K562 (cell line): Measurements from ENCODE around the gene PTRH2. TPM values are rescaled to one million over a fixed set of nuclear protein-coding genes. Genes with fewer than 3 reads are reported as not detected.

ENCODE experiments used
- DACH1 ChIP-seq: fragments of 450-650 bp; IDR thresholded peaks from 2 replicates; pipeline ENCODE4 v1.6.1; 2018; ENCODE audit not compliant: partially characterized antibody
- DMBX1 ChIP-seq: fragments of 250-450 bp; sonication (Bioruptor Pico); IDR thresholded peaks from 2 replicates; pipeline ENCODE4 v1.8.0; 2022; ENCODE audit warnings: inconsistent platforms, mild to moderate bottlenecking, moderate library complexity, borderline replicate concordance
- DPF2 ChIP-seq: fragments of 450-650 bp; IDR thresholded peaks from 2 replicates; pipeline ENCODE4 v1.6.1; 2016
- ETV5 ChIP-seq: sonication (generic); formaldehyde crosslinking; IDR thresholded peaks from 2 replicates; pipeline ENCODE4 v1.4.0; 2020; ENCODE audit warnings: low read depth, mild to moderate bottlenecking, missing genetic modification reagents
- GATA2 ChIP-seq: sonication (generic); formaldehyde crosslinking; IDR thresholded peaks from 2 replicates; pipeline ENCODE4 v1.4.0; 2020; ENCODE audit warnings: mild to moderate bottlenecking, missing genetic modification reagents
- HNRNPUL1 ChIP-seq: fragments of 200-400 bp; formaldehyde crosslinking; IDR thresholded peaks from 2 replicates; pipeline ENCODE4 v1.6.1; 2017; ENCODE audit warnings: low read length
- IFI16 ChIP-seq: fragments of 250-450 bp; sonication (Bioruptor Pico); IDR thresholded peaks from 2 replicates; pipeline ENCODE4 v2.1.2; 2022; ENCODE audit warnings: mild to moderate bottlenecking, inconsistent platforms
- ILK ChIP-seq: fragments of 450-650 bp; IDR thresholded peaks from 2 replicates; pipeline ENCODE4 v1.6.1; 2016; ENCODE audit warnings: missing genetic modification characterization, low read depth, mild to moderate bottlenecking, missing compliant biosample characterization, moderate library complexity, borderline replicate concordance
- LARP7 ChIP-seq: fragments of 450-650 bp; IDR thresholded peaks from 2 replicates; pipeline ENCODE4 v1.6.1; 2016
- MED1 ChIP-seq: sonication (generic); formaldehyde crosslinking; IDR thresholded peaks from 2 replicates; pipeline ENCODE4 v1.8.1; 2023; ENCODE audit warnings: missing genetic modification reagents, borderline replicate concordance
- MTA3 ChIP-seq: fragments of 450-650 bp; formaldehyde crosslinking; IDR thresholded peaks from 2 replicates; pipeline ENCODE4 v1.6.1; 2017; ENCODE audit warnings: mild to moderate bottlenecking, borderline replicate concordance
- NELFE ChIP-seq: IDR thresholded peaks from 2 replicates; pipeline ENCODE4 v1.6.1; 2011; ENCODE audit warnings: mild to moderate bottlenecking; ENCODE audit not compliant: insufficient read depth, insufficient read length
- NFATC3 ChIP-seq: fragments of 450-650 bp; IDR thresholded peaks from 2 replicates; pipeline ENCODE4 v1.6.1; 2017; ENCODE audit warnings: mild to moderate bottlenecking
- PCBP2 ChIP-seq: fragments of 200-400 bp; formaldehyde crosslinking; IDR thresholded peaks from 2 replicates; pipeline ENCODE4 v1.6.1; 2018; ENCODE audit warnings: low read length, low read depth, mild to moderate bottlenecking, moderate library complexity; ENCODE audit not compliant: poor library complexity, severe bottlenecking
- SIRT6 ChIP-seq: IDR thresholded peaks from one replicate; pipeline ENCODE4 v1.6.1; 2012; ENCODE audit warnings: low read depth, mild to moderate bottlenecking, control low read depth, inconsistent platforms, low read length, moderate library complexity
- TCFL5 ChIP-seq: fragments of 250-450 bp; sonication (Bioruptor Pico); conservative IDR thresholded peaks from 2 replicates; pipeline ENCODE4 v1.6.1; 2021; ENCODE audit warnings: mild to moderate bottlenecking, moderate library complexity, matching md5 sums
- TEAD1 ChIP-seq, 2 experiments: fragments of 450-650 bp in 1 of 2; sonication (generic) in 1 of 2; formaldehyde crosslinking; IDR thresholded peaks; 2 replicates each; pipeline versions ENCODE4 v1.4.0 to v1.8.0; 2020 to 2022; ENCODE audit warnings: mild to moderate bottlenecking in 2 of 2, missing genetic modification reagents in 1 of 2
- ZNF174 ChIP-seq: fragments of 250-450 bp; sonication (Bioruptor Pico); IDR thresholded peaks from 2 replicates; pipeline ENCODE4 v1.4.0; 2020; ENCODE audit warnings: mild to moderate bottlenecking
- ZNF197 ChIP-seq: fragments of 200-800 bp; sonication (Bioruptor generic); IDR thresholded peaks from 2 replicates; pipeline ENCODE4 v1.6.1; 2016; ENCODE audit warnings: low read depth, missing genetic modification characterization, missing compliant biosample characterization
- ZNF274 ChIP-seq: IDR thresholded peaks from 2 replicates; pipeline ENCODE4 v1.6.1; 2011; ENCODE audit warnings: low read depth, mild to moderate bottlenecking, low read length, moderate library complexity, borderline replicate concordance
- ZNF354B ChIP-seq: fragments of 250-450 bp; sonication (Bioruptor Pico); IDR thresholded peaks from 2 replicates; pipeline ENCODE4 v1.4.0; 2020
- polyA plus RNA-seq, 8 experiments: library from polyadenylated mRNA; depleted of rRNA in 4 of 8; stranded (reverse) in 5 of 8; unstranded in 3 of 8; fragments of >200 nt; fragmentation: Nextera tagmentation in 2 of 8; fragmentation: Illumina TruSeq in 1 of 8; extraction: Ambion mirVana in 2 of 8; extraction: Trizol in 1 of 8; gene quantifications; 2 replicates each; pipeline versions ENCODE4 v1.2.1 to v1.2.3, GENCODE V29; 2011 to 2014; ENCODE audit warnings: inconsistent platforms in 1 of 8, missing spikeins in 1 of 8
- total RNA-seq, 7 experiments: library from RNA; depleted of rRNA in 6 of 7; stranded (reverse); fragments of >200 nt in 6 of 7; fragmentation: Illumina TruSeq in 2 of 7; extraction: Trizol in 2 of 7; gene quantifications; 2 replicates each; pipeline versions ENCODE4 v1.2.1 to v1.2.3, GENCODE V29; 2011 to 2021; ENCODE audit warnings: low replicate concordance in 1 of 7
- TF ChIP-seq, protein P1 (sequence below): IDR thresholded peaks from 2 replicates; pipeline ENCODE4 v1.6.1; 2011; ENCODE audit warnings: borderline replicate concordance, low read depth, mild to moderate bottlenecking, moderate library complexity, low read length; ENCODE audit not compliant: insufficient read depth, poor library complexity, severe bottlenecking
- TF ChIP-seq, protein P2 (sequence below): fragments of 450-650 bp; IDR thresholded peaks from 2 replicates; pipeline ENCODE4 v1.6.1; 2017; ENCODE audit warnings: antibody characterized with exemption
- TF ChIP-seq, protein P3 (sequence below): fragments of 450-650 bp; IDR thresholded peaks from 2 replicates; pipeline ENCODE4 v1.6.1; 2018; ENCODE audit warnings: mild to moderate bottlenecking, low read depth; ENCODE audit not compliant: partially characterized antibody

Gene PTRH2
- total and polyA plus RNA-seq, 9 of the 15 experiments (the other 6 are each of a cell fraction or from before 2014, with no cell fraction given) = 53.1 to 210 (median 126) TPM

DNA sequence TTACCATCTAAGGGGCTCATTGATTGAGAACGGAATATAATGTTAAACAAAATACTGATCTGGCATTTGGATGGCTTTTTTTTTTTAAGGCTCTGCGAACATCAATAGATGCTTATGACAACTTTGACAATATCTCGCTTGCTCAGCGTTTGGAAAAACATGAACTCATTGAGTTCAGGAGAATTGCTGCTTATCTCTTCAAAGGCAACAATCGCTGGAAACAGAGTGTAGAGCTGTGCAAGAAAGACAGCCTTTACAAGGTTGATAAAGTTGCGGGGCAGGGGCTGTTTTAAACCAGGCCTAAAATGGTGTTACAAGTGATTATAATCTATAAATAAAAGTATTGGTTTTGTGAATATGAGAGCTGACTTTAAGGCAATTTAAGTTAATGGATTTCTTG is 22.3 kb downstream of the PTRH2 start (continued):
- TF ChIP-seq MTA3 = no peak
- TF ChIP-seq ZNF174 = no peak
- 0 out of 2 replicates have a peak, but pooled peaks have one; percentile 36 for TF ChIP-seq ZNF197 (CRISPR knock-in tag)
- no peak for TF ChIP-seq IFI16 (CRISPR knock-in tag)
- peak; percentile 95 for TF ChIP-seq GATA2 (CRISPR knock-in tag)
- TF ChIP-seq HNRNPUL1 = no peak
- TF ChIP-seq, protein P1, sequence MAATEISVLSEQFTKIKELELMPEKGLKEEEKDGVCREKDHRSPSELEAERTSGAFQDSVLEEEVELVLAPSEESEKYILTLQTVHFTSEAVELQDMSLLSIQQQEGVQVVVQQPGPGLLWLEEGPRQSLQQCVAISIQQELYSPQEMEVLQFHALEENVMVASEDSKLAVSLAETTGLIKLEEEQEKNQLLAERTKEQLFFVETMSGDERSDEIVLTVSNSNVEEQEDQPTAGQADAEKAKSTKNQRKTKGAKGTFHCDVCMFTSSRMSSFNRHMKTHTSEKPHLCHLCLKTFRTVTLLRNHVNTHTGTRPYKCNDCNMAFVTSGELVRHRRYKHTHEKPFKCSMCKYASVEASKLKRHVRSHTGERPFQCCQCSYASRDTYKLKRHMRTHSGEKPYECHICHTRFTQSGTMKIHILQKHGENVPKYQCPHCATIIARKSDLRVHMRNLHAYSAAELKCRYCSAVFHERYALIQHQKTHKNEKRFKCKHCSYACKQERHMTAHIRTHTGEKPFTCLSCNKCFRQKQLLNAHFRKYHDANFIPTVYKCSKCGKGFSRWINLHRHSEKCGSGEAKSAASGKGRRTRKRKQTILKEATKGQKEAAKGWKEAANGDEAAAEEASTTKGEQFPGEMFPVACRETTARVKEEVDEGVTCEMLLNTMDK = no peak
- TF ChIP-seq ZNF274 = no peak
- no peak for TF ChIP-seq SIRT6
- TF ChIP-seq NFATC3 = peak; percentile 95
- peak; percentile 49; the same call in 1 of the 2 replicates for TF ChIP-seq DMBX1 (CRISPR knock-in tag)
- no peak for TF ChIP-seq ILK
- TF ChIP-seq ZNF354B (CRISPR knock-in tag) = no peak
- TF ChIP-seq DPF2 = peak; percentile 98
- peak in 1 of 2 experiments; percentile 47; a peak in 1 of 4 replicates for TF ChIP-seq TEAD1 (CRISPR knock-in tag; IDR thresholded peaks at IDR 0.05)
- no peak for TF ChIP-seq MED1 (CRISPR knock-in tag)
- no peak for TF ChIP-seq DACH1
- TF ChIP-seq LARP7 = no peak
- TF ChIP-seq, protein P2, sequence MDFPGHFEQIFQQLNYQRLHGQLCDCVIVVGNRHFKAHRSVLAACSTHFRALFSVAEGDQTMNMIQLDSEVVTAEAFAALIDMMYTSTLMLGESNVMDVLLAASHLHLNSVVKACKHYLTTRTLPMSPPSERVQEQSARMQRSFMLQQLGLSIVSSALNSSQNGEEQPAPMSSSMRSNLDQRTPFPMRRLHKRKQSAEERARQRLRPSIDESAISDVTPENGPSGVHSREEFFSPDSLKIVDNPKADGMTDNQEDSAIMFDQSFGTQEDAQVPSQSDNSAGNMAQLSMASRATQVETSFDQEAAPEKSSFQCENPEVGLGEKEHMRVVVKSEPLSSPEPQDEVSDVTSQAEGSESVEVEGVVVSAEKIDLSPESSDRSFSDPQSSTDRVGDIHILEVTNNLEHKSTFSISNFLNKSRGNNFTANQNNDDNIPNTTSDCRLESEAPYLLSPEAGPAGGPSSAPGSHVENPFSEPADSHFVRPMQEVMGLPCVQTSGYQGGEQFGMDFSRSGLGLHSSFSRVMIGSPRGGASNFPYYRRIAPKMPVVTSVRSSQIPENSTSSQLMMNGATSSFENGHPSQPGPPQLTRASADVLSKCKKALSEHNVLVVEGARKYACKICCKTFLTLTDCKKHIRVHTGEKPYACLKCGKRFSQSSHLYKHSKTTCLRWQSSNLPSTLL = no peak
- TF ChIP-seq PCBP2 = no peak
- TF ChIP-seq ETV5 (CRISPR knock-in tag) = no peak
- TF ChIP-seq, protein P3, sequence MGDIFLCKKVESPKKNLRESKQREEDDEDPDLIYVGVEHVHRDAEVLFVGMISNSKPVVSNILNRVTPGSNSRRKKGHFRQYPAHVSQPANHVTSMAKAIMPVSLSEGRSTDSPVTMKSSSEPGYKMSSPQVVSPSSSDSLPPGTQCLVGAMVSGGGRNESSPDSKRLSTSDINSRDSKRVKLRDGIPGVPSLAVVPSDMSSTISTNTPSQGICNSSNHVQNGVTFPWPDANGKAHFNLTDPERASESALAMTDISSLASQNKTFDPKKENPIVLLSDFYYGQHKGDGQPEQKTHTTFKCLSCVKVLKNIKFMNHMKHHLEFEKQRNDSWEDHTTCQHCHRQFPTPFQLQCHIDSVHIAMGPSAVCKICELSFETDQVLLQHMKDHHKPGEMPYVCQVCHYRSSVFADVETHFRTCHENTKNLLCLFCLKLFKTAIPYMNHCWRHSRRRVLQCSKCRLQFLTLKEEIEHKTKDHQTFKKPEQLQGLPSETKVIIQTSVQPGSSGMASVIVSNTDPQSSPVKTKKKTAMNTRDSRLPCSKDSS = no peak
- TF ChIP-seq TCFL5 = no peak
- no peak for TF ChIP-seq NELFE
